NCI-H1436 treated with DMSO at 0.1 percent for 48 hours (cell line): ENCODE results near the gene KIRREL1.

Source experiments
- DNase-seq: peaks from one replicate; lab custom pipeline; 2025; lab: John Stamatoyannopoulos, UW

KIRREL1 gene

DNA sequence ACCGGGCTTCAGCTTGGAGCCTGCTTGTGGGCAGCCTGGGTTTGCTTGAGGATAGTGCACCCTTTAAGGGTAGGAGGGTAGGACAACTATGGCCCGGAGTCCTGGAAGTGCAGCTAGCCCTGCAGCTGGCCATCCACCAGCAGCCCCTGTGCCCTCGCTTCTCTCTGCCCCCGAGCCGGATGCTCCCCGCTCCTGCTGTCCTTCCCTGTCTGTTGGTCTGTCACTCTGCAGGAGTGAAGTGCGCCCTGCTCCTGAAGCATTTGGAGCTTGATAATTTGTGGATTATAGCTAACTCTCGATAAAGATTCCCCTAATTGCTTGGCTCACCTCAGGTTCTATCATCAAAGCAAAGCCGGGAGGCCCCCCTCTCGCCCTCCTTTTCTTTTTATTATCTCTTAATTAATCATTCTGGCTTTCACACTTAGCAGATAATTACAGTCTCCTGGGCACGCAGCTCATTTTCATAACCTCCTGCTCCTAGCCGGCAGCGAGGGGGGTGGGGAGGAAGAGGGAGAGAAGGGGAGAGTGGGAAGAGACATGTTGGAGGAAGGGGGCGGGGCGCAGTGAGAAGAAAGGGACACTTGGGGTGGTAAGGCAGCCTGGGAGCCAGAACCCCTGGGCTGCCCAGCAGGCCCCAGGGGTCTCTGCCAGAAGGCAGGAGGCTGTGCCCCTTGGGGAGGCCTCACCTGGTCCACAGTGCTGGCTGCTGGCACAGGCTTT lies 14.4 kb downstream of the KIRREL1 start:
- DNase-seq: no peak

DNA sequence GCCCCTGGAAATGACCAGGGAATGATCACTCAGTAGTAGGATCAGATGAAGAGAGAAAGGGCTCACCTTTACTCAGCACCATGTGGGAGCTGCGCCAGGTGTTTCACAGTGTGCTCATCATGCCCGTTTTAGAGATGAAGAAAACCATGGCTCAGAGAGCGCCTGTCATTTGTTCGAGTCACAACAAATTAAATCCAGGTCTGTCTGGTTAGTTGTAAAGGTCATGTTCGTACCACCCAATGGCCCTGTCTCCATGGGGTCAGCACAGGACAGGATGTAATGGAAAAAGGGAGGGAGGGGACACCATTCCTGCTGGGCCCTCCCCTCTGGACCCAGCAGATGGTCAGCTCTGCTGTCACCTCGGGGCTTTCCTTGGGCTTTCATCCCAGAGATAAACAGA lies 15.2 kb downstream of the KIRREL1 start:
- no peak for DNase-seq

GRCh38 chr1:158011714-158012113 lies 18.3 kb downstream of the KIRREL1 start:
- DNase-seq: no peak

DNA sequence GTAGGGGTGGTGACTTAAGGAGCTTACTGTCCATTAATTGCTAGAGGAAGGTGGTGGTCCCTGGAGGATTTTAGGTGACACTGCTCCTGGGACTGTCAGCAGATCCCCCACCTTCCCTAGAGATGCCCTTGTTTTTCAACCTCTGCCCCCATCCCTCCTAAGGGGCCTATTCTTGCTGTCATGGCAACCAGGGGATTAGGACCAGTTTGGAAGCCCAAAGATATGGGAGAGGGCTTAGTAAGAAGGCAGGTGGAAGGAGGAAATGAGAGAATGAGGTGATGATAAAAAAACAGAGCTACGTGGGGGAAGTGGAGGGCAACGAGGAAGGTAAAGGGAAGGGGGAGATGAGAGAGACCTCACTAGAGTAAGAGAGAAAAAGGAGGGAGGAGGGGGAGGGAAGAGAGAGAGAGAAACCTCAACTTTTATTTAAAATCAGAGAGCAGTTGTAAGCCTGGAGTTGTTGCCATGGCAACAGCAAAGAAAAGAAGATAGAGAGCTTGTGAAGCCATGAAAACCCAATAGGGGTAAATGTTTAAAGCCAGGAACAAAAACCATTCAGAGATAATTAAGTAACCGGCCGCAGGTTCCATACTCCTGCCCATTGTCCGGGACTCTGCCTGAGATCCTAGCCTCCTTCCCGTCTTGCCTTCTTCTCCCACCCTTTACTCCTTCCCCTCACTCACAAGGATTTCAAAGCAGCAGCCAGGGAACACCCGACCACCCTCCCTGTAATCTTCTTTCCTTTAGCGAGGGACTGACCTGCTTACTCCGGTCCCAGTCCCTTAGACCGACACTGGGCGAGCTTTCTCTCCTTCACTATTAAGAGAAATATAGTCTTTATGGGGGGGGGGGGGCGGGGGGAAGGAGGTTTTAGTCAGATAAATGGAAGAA lies 20.6 kb downstream of the KIRREL1 start:
- no peak for DNase-seq

DNA sequence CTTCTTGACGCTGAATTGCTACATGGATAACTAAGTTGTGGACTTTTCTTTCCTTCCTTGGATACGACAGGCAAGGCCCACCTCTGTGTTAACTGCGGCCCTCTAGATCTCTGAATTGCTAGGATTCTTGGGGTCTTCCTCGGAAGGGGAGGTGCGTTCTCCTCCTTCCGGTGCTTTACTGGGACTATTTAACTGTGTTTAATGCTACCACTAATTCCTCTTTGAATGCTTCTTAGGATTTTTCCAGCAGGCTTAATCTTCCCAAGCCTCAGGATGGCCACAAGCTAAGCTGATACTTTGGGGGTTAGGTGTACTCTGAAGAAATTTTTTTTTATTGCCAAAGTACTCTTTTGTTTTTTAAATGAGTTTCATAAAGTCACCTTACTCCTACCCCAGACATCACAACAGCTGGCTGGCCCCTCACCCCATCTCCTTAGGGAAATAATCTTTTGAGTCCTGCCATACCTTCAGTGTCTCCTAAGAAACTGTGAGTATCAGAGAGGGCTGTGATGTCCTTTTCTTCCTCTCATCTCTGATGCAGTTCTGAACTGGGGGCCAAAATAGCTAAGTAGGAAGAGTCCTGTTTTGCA lies 21.4 kb downstream of the KIRREL1 start:
- DNase-seq: no peak

- no peak for DNase-seq
These were observed 23.3 kb downstream of the KIRREL1 start for GRCh38 chr1:158016651-158017335.

- no peak for DNase-seq
These were observed 24.6 kb downstream of the KIRREL1 start for GRCh38 chr1:158017800-158018595.

DNA sequence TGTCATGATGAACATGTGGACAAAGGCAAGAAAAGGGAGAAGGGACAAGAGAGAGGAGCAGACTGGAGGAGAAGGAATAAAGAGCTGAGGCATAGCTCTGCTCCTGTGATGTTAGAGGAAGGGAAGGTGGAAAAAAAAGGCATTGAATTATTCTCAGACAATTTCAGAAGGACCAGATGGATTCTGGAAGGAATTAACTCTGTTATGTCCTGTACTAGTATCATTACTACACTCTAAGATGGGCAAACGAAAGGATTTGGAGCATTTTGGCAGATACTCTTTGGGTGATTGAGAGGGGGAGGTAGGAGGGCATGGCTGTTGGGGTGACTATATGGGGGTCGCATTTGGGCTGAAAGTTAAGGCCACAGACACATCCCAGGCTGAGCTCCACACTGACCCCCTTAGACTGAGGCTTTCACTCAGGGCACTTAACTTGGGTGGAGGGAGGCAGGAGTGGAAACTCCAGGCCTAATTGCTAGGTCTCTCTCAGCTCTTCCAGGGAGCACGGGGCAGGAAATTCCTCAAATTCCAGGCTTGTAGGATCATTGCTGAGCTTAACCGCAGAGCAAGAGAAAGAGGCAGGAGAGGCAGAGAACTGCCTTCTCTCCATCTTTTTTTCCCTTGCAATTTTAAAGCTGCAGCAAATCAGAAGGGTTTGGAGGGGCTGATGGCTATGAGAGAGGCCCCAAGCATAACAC lies 25.9 kb downstream of the KIRREL1 start:
- DNase-seq: no peak

GRCh38 chr1:158020259-158020885 lies 26.9 kb downstream of the KIRREL1 start:
- DNase-seq: no peak

- DNase-seq: no peak
These were observed 27.6 kb downstream of the KIRREL1 start for GRCh38 chr1:158020886-158021620.

GRCh38 chr1:158021721-158022120 lies 28.3 kb downstream of the KIRREL1 start:
- DNase-seq: no peak

DNA sequence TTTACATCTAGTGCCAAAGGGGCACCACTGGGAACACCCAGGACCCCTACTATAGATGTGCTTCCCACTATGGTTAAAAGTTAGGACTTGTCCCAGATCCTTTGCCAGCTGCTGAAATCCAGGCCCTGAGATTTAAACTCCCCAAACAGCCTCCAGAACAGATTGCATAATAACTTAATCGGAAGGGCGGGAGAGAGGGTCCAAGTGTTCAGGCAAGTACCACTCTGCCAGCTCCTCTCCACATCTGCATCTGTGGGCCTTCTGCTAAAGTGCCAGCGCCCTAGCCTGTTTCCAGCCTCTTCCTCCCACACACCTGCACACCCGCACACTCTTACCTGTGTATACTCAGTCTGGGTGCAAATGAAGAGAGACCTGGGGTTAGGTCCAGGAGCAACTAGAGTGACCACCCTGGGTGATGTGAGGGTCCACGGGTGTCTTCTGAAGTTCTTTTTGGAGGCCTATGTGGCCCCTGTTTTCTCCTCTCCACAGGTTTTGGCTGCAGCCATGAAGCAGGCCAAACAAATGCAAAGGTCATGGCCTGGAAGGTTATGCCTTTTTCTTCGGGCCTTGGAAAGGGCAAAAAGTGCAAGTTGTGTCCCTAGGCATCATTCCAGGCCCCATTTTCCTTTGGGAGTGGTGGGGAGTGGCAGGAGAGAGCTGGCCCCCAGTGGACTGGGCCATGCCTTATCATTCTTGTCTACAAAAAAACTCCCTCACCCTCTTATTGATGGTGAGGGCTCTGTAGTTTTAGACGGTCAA lies 29.3 kb downstream of the KIRREL1 start:
- DNase-seq: no peak

DNA sequence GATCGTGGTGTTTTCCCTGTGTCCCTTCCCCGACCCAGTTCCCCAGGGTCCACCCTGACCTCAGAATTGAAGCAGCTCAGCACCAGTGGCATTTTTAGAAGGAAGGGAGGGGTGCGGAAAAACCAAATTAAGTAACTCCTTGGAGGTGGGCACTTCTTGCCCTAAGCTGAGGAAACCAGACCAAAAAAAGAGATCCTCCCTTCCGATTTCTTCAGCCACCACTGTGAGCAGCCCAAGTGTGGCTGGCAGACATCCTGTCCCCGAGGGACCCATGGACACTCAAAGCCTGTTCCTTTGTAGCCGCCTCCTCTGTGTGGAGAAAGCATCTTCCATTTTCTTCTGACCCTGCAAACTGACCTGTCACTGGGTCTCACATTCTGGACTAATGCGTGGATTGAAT lies 31.3 kb downstream of the KIRREL1 start:
- DNase-seq: no peak

DNA sequence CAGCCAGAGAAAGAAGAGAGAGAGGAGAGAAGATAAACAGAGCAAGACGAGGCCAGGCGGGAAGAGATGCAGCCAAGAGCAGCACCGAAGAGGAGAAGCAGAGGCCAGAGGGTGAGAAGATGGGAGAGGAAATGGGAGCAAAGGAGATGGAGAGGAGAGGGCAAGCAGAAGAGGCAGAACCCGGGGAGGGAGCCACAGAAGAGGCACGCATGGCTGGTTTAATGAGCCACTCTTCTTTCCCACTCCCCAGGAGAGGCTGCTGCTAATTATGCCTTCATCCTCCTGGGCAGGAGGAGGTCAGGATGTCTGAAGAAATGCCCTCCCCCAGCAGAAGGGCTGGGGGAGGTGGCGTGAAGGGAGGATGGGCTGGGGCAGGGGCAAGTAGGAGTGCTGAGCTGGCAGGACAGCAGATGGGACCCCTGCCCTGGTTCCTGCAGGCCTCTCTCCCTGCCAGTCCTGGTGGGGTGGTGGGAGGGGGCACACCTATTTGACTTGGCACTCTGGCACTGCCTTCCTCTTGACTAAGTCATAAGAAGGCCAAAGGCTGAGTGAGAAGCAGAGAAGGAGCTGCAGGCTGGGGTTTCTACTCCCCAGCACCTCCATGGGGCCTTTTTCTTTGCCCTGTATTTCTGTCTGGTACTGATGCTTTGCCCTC lies 32.3 kb downstream of the KIRREL1 start:
- no peak for DNase-seq

DNA sequence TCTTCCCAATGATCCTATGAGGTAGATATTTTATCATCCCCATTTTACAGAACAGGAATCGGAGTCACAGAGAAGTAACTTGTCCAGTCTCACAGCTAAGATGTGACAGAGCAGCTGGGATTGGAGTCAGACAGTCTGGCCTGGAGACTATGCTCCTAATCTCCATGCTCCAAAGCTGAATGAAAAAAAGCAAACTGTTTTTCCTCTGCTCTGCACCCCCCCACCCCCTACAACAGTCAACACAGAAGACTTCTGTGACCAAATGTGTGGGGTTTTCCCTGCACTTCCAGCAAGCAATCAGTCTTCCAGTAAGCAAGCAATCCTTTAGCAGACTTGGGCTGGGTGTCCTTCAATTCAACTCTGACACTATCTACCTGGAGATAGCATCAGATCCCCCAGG lies 33.2 kb downstream of the KIRREL1 start:
- DNase-seq: no peak

- DNase-seq: no peak
These were observed 34.1 kb downstream of the KIRREL1 start for GRCh38 chr1:158027508-158027907.

DNA sequence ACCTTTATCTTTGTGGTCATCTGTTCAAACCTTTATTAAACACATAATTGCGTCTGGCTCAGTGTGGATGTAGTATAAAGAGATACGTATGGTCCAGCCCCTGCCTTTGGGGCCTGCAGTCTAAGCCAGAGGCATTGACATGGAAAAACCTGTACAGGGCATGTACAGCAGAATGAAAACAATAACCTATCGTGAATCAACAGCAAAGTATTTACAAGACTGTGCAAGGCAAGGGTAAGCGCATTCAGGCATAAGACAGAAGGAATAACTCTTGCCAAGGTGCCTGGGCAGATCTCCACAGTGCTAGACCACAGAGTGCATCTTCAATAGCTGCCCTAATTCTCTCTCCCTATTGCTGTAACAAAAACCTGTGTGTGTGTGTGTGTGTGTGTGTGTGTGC lies 35.5 kb downstream of the KIRREL1 start:
- no peak for DNase-seq

- no peak for DNase-seq
These were observed 41.6 kb downstream of the KIRREL1 start for GRCh38 chr1:158035014-158035413.
